HEK293 (cell line): ENCODE data around the gene FGF12.

Experiments
- BCL11A ChIP-seq: fragments of 450-650 bp; formaldehyde crosslinking; IDR thresholded peaks from 2 replicates; pipeline ENCODE4 v1.5.1; 2016; ENCODE audit warnings: low read depth, missing biosample characterization, missing genetic modification characterization
- CTCF ChIP-seq: fragments of 450-650 bp; formaldehyde crosslinking; IDR thresholded peaks from 2 replicates; pipeline ENCODE4 v1.5.1; 2016; ENCODE audit warnings: missing biosample characterization, missing genetic modification characterization
- HOXA7 ChIP-seq: sonication (generic); formaldehyde crosslinking; IDR thresholded peaks from 2 replicates; pipeline ENCODE4 v1.8.1; 2022; ENCODE audit warnings: missing genetic modification reagents, borderline replicate concordance
- MYNN ChIP-seq: fragments of 450-650 bp; formaldehyde crosslinking; IDR thresholded peaks from 2 replicates; pipeline ENCODE4 v1.5.1; 2016; ENCODE audit warnings: missing biosample characterization, missing genetic modification characterization, borderline replicate concordance
- ZBTB26 ChIP-seq: fragments of 450-650 bp; formaldehyde crosslinking; optimal IDR thresholded peaks from 2 replicates; pipeline ENCODE3; 2016; ENCODE audit warnings: missing biosample characterization, mild to moderate bottlenecking, missing genetic modification characterization
- ZNF211 ChIP-seq: fragments of 450-650 bp; formaldehyde crosslinking; IDR thresholded peaks from 2 replicates; pipeline ENCODE4 v1.5.1; 2016; ENCODE audit warnings: low read depth, missing biosample characterization, missing genetic modification characterization
- ZNF510 ChIP-seq: fragments of 450-650 bp; formaldehyde crosslinking; IDR thresholded peaks from 2 replicates; pipeline ENCODE4 v1.5.1; 2018; ENCODE audit warnings: mild to moderate bottlenecking, missing genetic modification characterization, missing biosample characterization; ENCODE audit not compliant: insufficient replicate concordance
- ZNF660 ChIP-seq: fragments of 450-650 bp; IDR thresholded peaks from 2 replicates; pipeline ENCODE4 v1.5.1; 2018; ENCODE audit warnings: missing biosample characterization, mild to moderate bottlenecking, missing genetic modification characterization
- ZNF777 ChIP-seq: fragments of 450-650 bp; formaldehyde crosslinking; IDR thresholded peaks from 2 replicates; pipeline ENCODE4 v1.5.1; 2017; ENCODE audit warnings: missing biosample characterization, missing genetic modification characterization, borderline replicate concordance
- TF ChIP-seq, protein P1 (sequence below): fragments of 450-650 bp; formaldehyde crosslinking; IDR thresholded peaks from 2 replicates; pipeline ENCODE4 v1.5.1; 2016; ENCODE audit warnings: missing biosample characterization, missing genetic modification characterization
- TF ChIP-seq, protein P2 (sequence below): sonication (generic); formaldehyde crosslinking; IDR thresholded peaks from 2 replicates; pipeline ENCODE4 v1.8.1; 2022; ENCODE audit warnings: mild to moderate bottlenecking, moderate library complexity, missing genetic modification reagents

DNA sequence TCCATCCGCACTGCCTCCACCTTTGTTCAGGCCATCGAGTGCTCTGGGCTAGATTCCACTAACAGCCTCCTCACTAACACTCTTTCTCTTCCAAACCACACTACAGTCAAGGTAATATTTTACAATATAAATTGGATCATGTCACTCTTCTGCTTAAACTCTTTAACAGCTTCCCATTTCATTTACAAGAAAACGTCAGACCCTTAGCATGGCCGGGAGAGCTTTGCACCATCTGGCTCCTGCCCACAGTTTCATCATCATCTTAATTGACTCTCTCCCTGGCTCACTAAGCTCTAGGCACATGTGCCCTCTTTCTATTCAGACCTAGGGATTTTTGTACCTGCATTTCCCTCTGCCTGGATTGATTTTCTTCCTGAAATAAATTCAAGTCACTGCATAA is 354.7 kb downstream of the FGF12 start:
- no peak for TF ChIP-seq ZBTB26 (tag by site-specific recombination)
- no peak for TF ChIP-seq ZNF777 (tag by site-specific recombination)
- no peak for TF ChIP-seq MYNN (tag by site-specific recombination)
- no peak for TF ChIP-seq BCL11A (tag by site-specific recombination)
- TF ChIP-seq, protein P1, sequence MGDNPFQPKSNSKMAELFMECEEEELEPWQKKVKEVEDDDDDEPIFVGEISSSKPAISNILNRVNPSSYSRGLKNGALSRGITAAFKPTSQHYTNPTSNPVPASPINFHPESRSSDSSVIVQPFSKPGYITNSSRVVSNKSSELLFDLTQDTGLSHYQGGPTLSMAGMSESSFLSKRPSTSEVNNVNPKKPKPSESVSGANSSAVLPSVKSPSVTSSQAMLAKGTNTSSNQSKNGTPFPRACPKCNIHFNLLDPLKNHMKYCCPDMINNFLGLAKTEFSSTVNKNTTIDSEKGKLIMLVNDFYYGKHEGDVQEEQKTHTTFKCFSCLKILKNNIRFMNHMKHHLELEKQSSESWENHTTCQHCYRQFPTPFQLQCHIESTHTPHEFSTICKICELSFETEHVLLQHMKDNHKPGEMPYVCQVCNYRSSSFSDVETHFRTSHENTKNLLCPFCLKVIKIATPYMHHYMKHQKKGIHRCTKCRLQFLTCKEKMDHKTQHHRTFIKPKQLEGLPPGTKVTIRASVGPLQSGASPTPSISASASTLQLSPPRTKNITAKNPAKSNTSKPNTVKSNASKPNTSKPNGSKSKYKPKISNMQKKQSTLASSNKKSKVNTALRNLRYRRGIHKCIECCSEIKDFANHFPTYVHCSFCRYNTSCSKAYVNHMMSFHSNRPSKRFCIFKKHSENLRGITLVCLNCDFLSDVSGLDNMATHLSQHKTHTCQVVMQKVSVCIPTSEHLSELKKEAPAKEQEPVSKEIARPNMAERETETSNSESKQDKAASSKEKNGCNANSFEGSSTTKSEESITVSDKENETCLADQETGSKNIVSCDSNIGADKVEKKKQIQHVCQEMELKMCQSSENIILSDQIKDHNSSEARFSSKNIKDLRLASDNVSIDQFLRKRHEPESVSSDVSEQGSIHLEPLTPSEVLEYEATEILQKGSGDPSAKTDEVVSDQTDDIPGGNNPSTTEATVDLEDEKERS: no peak
- no peak for TF ChIP-seq CTCF
- no peak for TF ChIP-seq ZNF660 (tag by site-specific recombination)
- TF ChIP-seq ZNF510: no peak
- no peak for TF ChIP-seq ZNF211 (tag by site-specific recombination)
- no peak for TF ChIP-seq HOXA7 (CRISPR knock-in tag)
- TF ChIP-seq, protein P2, sequence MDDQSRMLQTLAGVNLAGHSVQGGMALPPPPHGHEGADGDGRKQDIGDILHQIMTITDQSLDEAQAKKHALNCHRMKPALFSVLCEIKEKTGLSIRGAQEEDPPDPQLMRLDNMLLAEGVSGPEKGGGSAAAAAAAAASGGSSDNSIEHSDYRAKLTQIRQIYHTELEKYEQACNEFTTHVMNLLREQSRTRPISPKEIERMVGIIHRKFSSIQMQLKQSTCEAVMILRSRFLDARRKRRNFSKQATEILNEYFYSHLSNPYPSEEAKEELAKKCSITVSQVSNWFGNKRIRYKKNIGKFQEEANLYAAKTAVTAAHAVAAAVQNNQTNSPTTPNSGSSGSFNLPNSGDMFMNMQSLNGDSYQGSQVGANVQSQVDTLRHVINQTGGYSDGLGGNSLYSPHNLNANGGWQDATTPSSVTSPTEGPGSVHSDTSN (CRISPR knock-in tag): no peak
